HCT116 (cell line): Measurements from ENCODE around the gene KDM5A. TPM values are rescaled to one million over a fixed set of nuclear protein-coding genes. Genes with fewer than 3 reads are reported as not detected.

Experiments
- ATAC-seq: fragments of 200-7000 bp; cut with Tn5 transposase; 2 replicates; pipeline ENCODE4 v1.9.1; 2020; ENCODE audit warnings: mild to moderate bottlenecking, moderate library complexity
- BruUV-seq: library from RNA; stranded (reverse); fragments of 400-500 nt; replicated peaks from 2 replicates; lab custom pipeline; 2021; lab: Mats Ljungman, UMichigan
- CTCF ChIA-PET: fragments of 300-600 bp; sonication (Branson Sonifier 250); formaldehyde crosslinking; loops from one replicate; lab custom pipeline; 2021; ENCODE audit warnings: antibody characterized with exemption; lab: Charles Lee
- POLR2A ChIA-PET: fragments of 300-600, 350-600 bp; sonication (Branson Sonifier 250); formaldehyde crosslinking; loops from one replicate; lab custom pipeline; 2021; ENCODE audit warnings: antibody characterized with exemption; lab: Charles Lee
- RAD21 ChIA-PET, 2 experiments: fragments of 300-600 bp; sonication (Branson Sonifier 250); formaldehyde crosslinking; loops; one replicate each; lab custom pipeline; 2023; ENCODE audit warnings: low total read pairs in 2 of 2; ENCODE audit not compliant: uncharacterized antibody in 2 of 2, unreplicated experiment in 2 of 2, low non-redundant PET in 1 of 2; lab: Charles Lee
- DNase-seq: peaks from one replicate; pipeline ENCODE4 v3.0.0-alpha.2; 2010; ENCODE audit warnings: low read depth, low spot score
- H2AFZ ChIP-seq: fragments of 200-600 bp; shearing (Covaris generic), sonication (generic); 2 replicates; pipeline ENCODE4 v1.6.1; 2017; ENCODE audit warnings: low read depth, mixed run types, mixed read lengths, antibody characterized with exemption, low read length; ENCODE audit not compliant: poor library complexity, severe bottlenecking
- H3K27ac ChIP-seq: 2 replicates; pipeline ENCODE4 v1.5.1; 2012; ENCODE audit warnings: low read depth, low read length
- H3K27me3 ChIP-seq: fragments of 200-600 bp; sonication (generic); 2 replicates; pipeline ENCODE4 v1.6.1; 2016; ENCODE audit warnings: mixed run types, low read length, mixed read lengths; ENCODE audit not compliant: insufficient read depth
- H3K36me3 ChIP-seq, 2 experiments: fragments of 200-500 bp in 1 of 2; fragments of 200-600 bp in 1 of 2; sonication (Bioruptor generic) in 1 of 2; sonication (generic) in 1 of 2; 2 replicates each; pipeline versions ENCODE4 v1.5.1 to v1.6.1; 2014 to 2016; ENCODE audit warnings: low read length in 2 of 2, inconsistent platforms in 1 of 2, mixed read lengths in 1 of 2, mixed run types in 1 of 2; ENCODE audit not compliant: insufficient read depth in 2 of 2, control insufficient read depth in 1 of 2
- H3K4me1 ChIP-seq, 2 experiments: fragments of 200-600 bp in 1 of 2; sonication (generic) in 1 of 2; 2 replicates each; pipeline versions ENCODE4 v1.5.1 to v1.6.1; 2012 to 2017; ENCODE audit warnings: low read length in 2 of 2, inconsistent platforms in 1 of 2, mild to moderate bottlenecking in 1 of 2, mixed read lengths in 1 of 2, mixed run types in 1 of 2, moderate library complexity in 1 of 2; ENCODE audit not compliant: insufficient read depth in 2 of 2, control insufficient read depth in 1 of 2
- H3K4me2 ChIP-seq: fragments of 200-600 bp; sonication (generic); 2 replicates; pipeline ENCODE4 v1.6.1; 2017; ENCODE audit warnings: mixed run types, low read length, mixed read lengths
- H3K4me3 ChIP-seq, 2 experiments: fragments of 200-600 bp in 1 of 2; sonication (generic) in 1 of 2; replicated peaks in 1 of 2; 2 replicates each; pipeline ENCODE4 v1.5.1; 2011 to 2016; ENCODE audit warnings: low read length in 2 of 2, control low read depth in 1 of 2, low read depth in 1 of 2, mild to moderate bottlenecking in 1 of 2, mixed read lengths in 1 of 2, mixed run types in 1 of 2
- H3K79me2 ChIP-seq: fragments of 200-600 bp; sonication (generic); 2 replicates; pipeline ENCODE4 v1.6.1; 2017; ENCODE audit warnings: mild to moderate bottlenecking, mixed run types, low read length, moderate library complexity, mixed read lengths; ENCODE audit not compliant: insufficient read depth
- H3K9ac ChIP-seq: fragments of 200-600 bp; sonication (generic); 2 replicates; pipeline ENCODE4 v1.6.1; 2016; ENCODE audit warnings: low read length, mixed read lengths
- H3K9me2 ChIP-seq: fragments of 200-600 bp; sonication (generic), shearing (Covaris generic); 2 replicates; pipeline ENCODE4 v1.6.1; 2017; ENCODE audit warnings: mixed run types, mild to moderate bottlenecking, moderate library complexity; ENCODE audit not compliant: insufficient read depth
- H3K9me3 ChIP-seq, 2 experiments: fragments of 200-500 bp in 1 of 2; fragments of 200-600 bp in 1 of 2; sonication (Bioruptor generic) in 1 of 2; sonication (generic) in 1 of 2; 2 replicates each; pipeline ENCODE4 v1.6.1; 2014 to 2017; ENCODE audit warnings: low read length in 2 of 2, mixed read lengths in 2 of 2, inconsistent platforms in 1 of 2, low read depth in 1 of 2, mild to moderate bottlenecking in 1 of 2, mixed run types in 1 of 2, moderate library complexity in 1 of 2; ENCODE audit not compliant: control insufficient read depth in 1 of 2, insufficient read depth in 1 of 2
- H4K20me1 ChIP-seq: fragments of 200-600 bp; sonication (generic), shearing (Covaris generic); 2 replicates; pipeline ENCODE4 v1.6.1; 2017; ENCODE audit warnings: mixed run types, mild to moderate bottlenecking, moderate library complexity; ENCODE audit not compliant: insufficient read depth
- CBX3 ChIP-seq: IDR thresholded peaks from 2 replicates; pipeline ENCODE4 v1.6.1; 2012; ENCODE audit warnings: low read depth
- CEBPB ChIP-seq: IDR thresholded peaks from 2 replicates; pipeline ENCODE4 v1.6.1; 2012; ENCODE audit warnings: low read depth
- CTCF ChIP-seq, 3 experiments: fragments of 200-600 bp in 1 of 3; sonication (generic) in 1 of 3; IDR thresholded peaks in 2 of 3; conservative IDR thresholded peaks in 1 of 3; 2 replicates each; pipeline ENCODE4 v1.5.1; 2012 to 2017; ENCODE audit warnings: low read depth in 2 of 3, low read length in 2 of 3, antibody characterized with exemption in 1 of 3, borderline replicate concordance in 1 of 3, control low read depth in 1 of 3, mild to moderate bottlenecking in 1 of 3, mixed read lengths in 1 of 3, mixed run types in 1 of 3, moderate library complexity in 1 of 3; ENCODE audit not compliant: insufficient read depth in 1 of 3
- EGR1 ChIP-seq: IDR thresholded peaks from 2 replicates; pipeline ENCODE4 v1.6.1; 2012; ENCODE audit warnings: low read depth
- EZH2phosphoT487 ChIP-seq: fragments of 200-600 bp; IDR thresholded peaks from 2 replicates; pipeline ENCODE4 v1.6.1; 2018; ENCODE audit warnings: antibody characterized with exemption, borderline replicate concordance
- FOSL1 ChIP-seq: IDR thresholded peaks from 2 replicates; pipeline ENCODE4 v1.6.1; 2012; ENCODE audit warnings: low read depth
- MAX ChIP-seq: IDR thresholded peaks from 2 replicates; pipeline ENCODE4 v1.6.1; 2012
- POLR2A ChIP-seq: IDR thresholded peaks from 2 replicates; pipeline ENCODE4 v1.7.0; 2011; ENCODE audit warnings: borderline replicate concordance; ENCODE audit not compliant: insufficient read depth, insufficient read length; ENCODE audit errors: extremely low read depth
- POLR2AphosphoS5 ChIP-seq: IDR thresholded peaks from 2 replicates; pipeline ENCODE4 v1.6.1; 2011; ENCODE audit warnings: mild to moderate bottlenecking, low read depth, low read length, moderate library complexity
- RAD21 ChIP-seq: IDR thresholded peaks from 2 replicates; pipeline ENCODE4 v1.6.1; 2012; ENCODE audit warnings: low read depth, mild to moderate bottlenecking
- SIN3A ChIP-seq: IDR thresholded peaks from 2 replicates; pipeline ENCODE4 v1.6.1; 2012; ENCODE audit warnings: low read depth
- SRF ChIP-seq: IDR thresholded peaks from 2 replicates; pipeline ENCODE4 v1.6.1; 2012; ENCODE audit warnings: low read depth
- TCF7L2 ChIP-seq: IDR thresholded peaks from 2 replicates; pipeline ENCODE4 v1.7.0; 2011; ENCODE audit warnings: borderline replicate concordance, inconsistent platforms; ENCODE audit not compliant: insufficient read depth, insufficient read length; ENCODE audit errors: extremely low read depth
- ZBTB33 ChIP-seq: IDR thresholded peaks from 2 replicates; pipeline ENCODE4 v1.6.1; 2011; ENCODE audit warnings: mild to moderate bottlenecking, low read length, moderate library complexity; ENCODE audit not compliant: insufficient replicate concordance; ENCODE audit errors: extremely low read depth
- intact Hi-C: fragments of 100-400 bp; cut with micrococcal nuclease; formaldehyde crosslinking; loops from 2 replicates; pipeline ENCODE4 v1.10.0; 2022
- total RNA-seq: library from RNA; stranded (reverse); gene quantifications from one replicate; pipeline ENCODE4 v1.2.1, GENCODE V29; 2021; ENCODE audit not compliant: unreplicated experiment

KDM5A gene
- total RNA-seq, 1 experiment from 2014 or later, result 49.0 TPM

GRCh38 chr12:286531-287300 lies 102.4 kb downstream of the KDM5A start:
- no peak overlapping the region for H2AFZ ChIP-seq
- 0 out of 2 replicates have a peak, but pooled peaks cover 3% of the 10 kb centered on the region for H4K20me1 ChIP-seq
- BruUV-seq, result no TSS peak
- CTCF ChIA-PET, result no interaction called here
- POLR2A ChIA-PET, result no interaction called here
- no peaks in the 10 kb centered on the region for H3K4me1 ChIP-seq
- no peak for TF ChIP-seq POLR2AphosphoS5
- TF ChIP-seq FOSL1, result no peak
- no peak for TF ChIP-seq TCF7L2
- no peak for TF ChIP-seq EGR1
- TF ChIP-seq CEBPB, result no peak
- TF ChIP-seq SIN3A, result no peak
- TF ChIP-seq RAD21, result no peak
- no peak for TF ChIP-seq POLR2A
- no peak for TF ChIP-seq MAX
- TF ChIP-seq SRF, result no peak
- no peak for TF ChIP-seq EZH2phosphoT487
- no peak for TF ChIP-seq CBX3
- TF ChIP-seq ZBTB33, result no peak
- TF ChIP-seq CTCF (IDR thresholded peaks at IDR 0.05 in 2 of 3, conservative IDR thresholded peaks at IDR 0.05 in 1 of 3; ENCODE audit: borderline replicate concordance in 1 of 3, insufficient read depth in 1 of 3, low read depth in 2 of 3, low read length in 2 of 3), result no peak
- no peaks in the 10 kb centered on the region for H3K9me3 ChIP-seq
- H3K27ac ChIP-seq, result no peak overlapping the region
- no peak overlapping the region for H3K9ac ChIP-seq
- H3K9me2 ChIP-seq, result no peaks in the 10 kb centered on the region
- intact Hi-C loops, result no loop called here
- no peak overlapping the region for H3K4me3 ChIP-seq
- ATAC-seq (no peak), DNase-seq (no peak)
- no peak overlapping the region for H3K4me2 ChIP-seq
- H3K36me3 ChIP-seq, result peaks cover 17% of the 10 kb centered on the region in 2 experiments; a peak in 3 of 4 replicates
- H3K27me3 ChIP-seq, result no peaks in the 10 kb centered on the region
- RAD21 ChIA-PET, result no interaction called here
- no peaks in the 10 kb centered on the region for H3K79me2 ChIP-seq
